Fibroblast of lung (primary cell): ENCODE measurements around the gene DHRS2.

Experiments used
- CTCF ChIP-seq, 2 donors: IDR thresholded peaks in 1 of 2; conservative IDR thresholded peaks in 1 of 2; 1 replicate in 1 of 2; 2 replicates in 1 of 2; pipeline ENCODE4 v1.5.1; 2011 to 2012; ENCODE audit warnings: low read length in 2 of 2, control low read depth in 1 of 2, inconsistent platforms in 1 of 2, low read depth in 1 of 2, mild to moderate bottlenecking in 1 of 2
- EZH2 ChIP-seq: IDR thresholded peaks from 2 replicates; pipeline ENCODE4 v1.5.1; 2012; ENCODE audit warnings: low read length, control low read depth, mild to moderate bottlenecking; ENCODE audit errors: missing control alignments

GRCh38 chr14:23589606-23590005, 46.6 kb upstream of the DHRS2 start:
- no peak for TF ChIP-seq CTCF (conservative IDR thresholded peaks at IDR 0.05 in 1 of 2, IDR thresholded peaks at IDR 0.05 in 1 of 2; ENCODE audit: low read depth in 1 of 2, low read length in 2 of 2)
- TF ChIP-seq EZH2: no peak
